Liver (tissue), 9 donors: ENCODE measurements around the gene KLHDC9. TPM values are rescaled to one million over a fixed set of nuclear protein-coding genes. Genes with fewer than 3 reads are reported as not detected.
A peak's percentile ranks its signal among the peaks of the same experiment; 100 is the strongest.

Experiments used
- DNase-seq: peaks from one replicate; pipeline ENCODE4 v3.0.0-alpha.2; 2017; ENCODE audit warnings: low spot score
- H3K27ac ChIP-seq, 2 donors: one replicate each; pipeline ENCODE4 v1.7.0; 2013; ENCODE audit warnings: inconsistent platforms in 2 of 2, low read length in 2 of 2, control low read depth in 1 of 2, low read depth in 1 of 2, mild to moderate bottlenecking in 1 of 2
- H3K27me3 ChIP-seq, 4 donors: one replicate each; pipeline versions ENCODE4 v1.6.1 to v1.7.0; 2013; ENCODE audit warnings: low read length in 3 of 4, inconsistent platforms in 1 of 4, mild to moderate bottlenecking in 1 of 4, moderate library complexity in 1 of 4; ENCODE audit not compliant: control insufficient read depth in 4 of 4, insufficient read depth in 4 of 4
- H3K36me3 ChIP-seq, 4 donors: one replicate each; pipeline versions ENCODE4 v1.6.1 to v1.7.0; 2013; ENCODE audit warnings: low read length in 3 of 4, mild to moderate bottlenecking in 3 of 4, low read depth in 1 of 4, moderate library complexity in 1 of 4; ENCODE audit not compliant: control insufficient read depth in 4 of 4, insufficient read depth in 3 of 4
- H3K4me1 ChIP-seq, 4 donors: one replicate each; pipeline versions ENCODE4 v1.6.1 to v1.7.0; 2013; ENCODE audit warnings: low read length in 3 of 4, mild to moderate bottlenecking in 3 of 4, moderate library complexity in 1 of 4; ENCODE audit not compliant: control insufficient read depth in 4 of 4, insufficient read depth in 4 of 4
- H3K4me3 ChIP-seq, 3 donors: one replicate each; pipeline versions ENCODE4 v1.6.1 to v1.7.0; 2013; ENCODE audit warnings: low read length in 3 of 3, control low read depth in 1 of 3, low read depth in 1 of 3, mild to moderate bottlenecking in 1 of 3
- H3K9ac ChIP-seq, 2 donors: one replicate each; pipeline ENCODE4 v1.7.0; 2013; ENCODE audit warnings: low read length in 2 of 2, mild to moderate bottlenecking in 2 of 2, moderate library complexity in 2 of 2, control low read depth in 1 of 2, low read depth in 1 of 2
- H3K9me3 ChIP-seq, 4 donors: one replicate each; pipeline versions ENCODE4 v1.6.1 to v1.7.0; 2013; ENCODE audit warnings: low read length in 3 of 4; ENCODE audit not compliant: control insufficient read depth in 4 of 4
- ATF3 ChIP-seq: IDR thresholded peaks from 2 replicates; pipeline ENCODE4 v1.6.1; 2016; ENCODE audit warnings: antibody characterized with exemption
- CTCF ChIP-seq: fragments of 150-350 bp; IDR thresholded peaks from 2 replicates; pipeline ENCODE4 v1.5.1; 2017; ENCODE audit warnings: improper control_type of control experiment, low read depth, low read length; ENCODE audit not compliant: missing input control
- EGR1 ChIP-seq, 2 donors: IDR thresholded peaks; 2 replicates each; pipeline ENCODE4 v1.6.1; 2016 to 2018; ENCODE audit warnings: antibody characterized with exemption in 2 of 2, low read depth in 2 of 2
- FOXA1 ChIP-seq: IDR thresholded peaks from 2 replicates; pipeline ENCODE4 v1.6.1; 2016; ENCODE audit warnings: antibody characterized with exemption
- GABPA ChIP-seq, 2 donors: IDR thresholded peaks in 1 of 2; conservative IDR thresholded peaks in 1 of 2; 2 replicates each; pipeline ENCODE4 v1.6.1; 2016; ENCODE audit warnings: antibody characterized with exemption in 2 of 2, mild to moderate bottlenecking in 1 of 2, moderate library complexity in 1 of 2
- HNF4A ChIP-seq, 2 donors: conservative IDR thresholded peaks; 2 replicates each; pipeline ENCODE4 v1.6.1; 2016; ENCODE audit warnings: antibody characterized with exemption in 2 of 2, mild to moderate bottlenecking in 2 of 2
- HNF4G ChIP-seq: IDR thresholded peaks from 2 replicates; pipeline ENCODE4 v1.6.1; 2016; ENCODE audit warnings: antibody characterized with exemption
- JUND ChIP-seq, 2 donors: IDR thresholded peaks; 2 replicates each; pipeline ENCODE4 v1.6.1; 2016; ENCODE audit warnings: antibody characterized with exemption in 2 of 2
- MAX ChIP-seq: IDR thresholded peaks from 2 replicates; pipeline ENCODE4 v1.6.1; 2016; ENCODE audit warnings: antibody characterized with exemption
- NR2F2 ChIP-seq: IDR thresholded peaks from 2 replicates; pipeline ENCODE4 v1.6.1; 2016; ENCODE audit warnings: antibody characterized with exemption
- RAD21 ChIP-seq, 2 donors: IDR thresholded peaks; 2 replicates each; pipeline ENCODE4 v1.6.1; 2016; ENCODE audit warnings: antibody characterized with exemption in 2 of 2, mild to moderate bottlenecking in 2 of 2
- REST ChIP-seq: IDR thresholded peaks from 2 replicates; pipeline ENCODE4 v1.6.1; 2016; ENCODE audit warnings: antibody characterized with exemption, mild to moderate bottlenecking
- RXRA ChIP-seq, 2 donors: IDR thresholded peaks; 2 replicates each; pipeline ENCODE4 v1.6.1; 2017 to 2018; ENCODE audit warnings: antibody characterized with exemption in 2 of 2, mild to moderate bottlenecking in 1 of 2
- SP1 ChIP-seq: IDR thresholded peaks from 2 replicates; pipeline ENCODE4 v1.6.1; 2018; ENCODE audit warnings: antibody characterized with exemption, mild to moderate bottlenecking
- TAF1 ChIP-seq: conservative IDR thresholded peaks from 2 replicates; pipeline ENCODE4 v1.6.1; 2016; ENCODE audit warnings: antibody characterized with exemption, mild to moderate bottlenecking
- WGBS: extraction: QIAGEN DNeasy Blood & Tissue Kit; methylation state at CpG from one replicate; pipeline ENCODE4 v1.1.7; 2013; 5-methylcytosine and 5-hydroxymethylcytosine counted together
- polyA plus RNA-seq, 2 donors: library from polyadenylated mRNA; stranded (reverse) in 1 of 2; unstranded in 1 of 2; fragments of 200-250 nt in 1 of 2; fragments of >200 nt in 1 of 2; fragmentation: Nextera tagmentation in 1 of 2; extraction: Ambion mirVana in 1 of 2; gene quantifications; one replicate each; pipeline versions ENCODE4 v1.2.1 to v1.2.3, GENCODE V29; 2013 to 2015
- total RNA-seq, 2 donors: library from RNA; depleted of rRNA; stranded (reverse); fragments of >200 nt; gene quantifications; one replicate each; pipeline ENCODE4 v1.2.3, GENCODE V29; 2014
- donor health status: healthy.
- donor health status: healthy.
- donor health status: healthy.
- donor health status: healthy.
- donor health status: healthy.

KLHDC9 gene
- total and polyA plus RNA-seq, 4 donors, result 1.9 to 3.3 (median 2.6) TPM

GRCh38 chr1:161091093-161091492, 7.1 kb upstream of the KLHDC9 start:
- peaks cover 0 to 1% (median 0%) of the 10 kb centered on the region in 4 donors for H3K4me1 ChIP-seq
- H3K9me3 ChIP-seq, result no peaks in the 10 kb centered on the region
- 41% methylated on average over 5 of the region's 5 CpGs for WGBS
- no peak overlapping the region for H3K27ac ChIP-seq
- peak; percentile 86 to 97 for TF ChIP-seq RXRA (IDR thresholded peaks at IDR 0.05)
- TF ChIP-seq JUND (IDR thresholded peaks at IDR 0.05), result peak in 1 of 2 donors; percentile 14
- no peak for TF ChIP-seq TAF1
- TF ChIP-seq NR2F2, result peak; percentile 95
- TF ChIP-seq EGR1 (IDR thresholded peaks at IDR 0.05; ENCODE audit: low read depth in 2 of 2), result no peak
- TF ChIP-seq FOXA1, result no peak
- TF ChIP-seq RAD21 (IDR thresholded peaks at IDR 0.05), result peak in 1 of 2 donors; percentile 43
- TF ChIP-seq HNF4A (conservative IDR thresholded peaks at IDR 0.05), result peak; percentile 96 to 100
- peak; percentile 98 for TF ChIP-seq HNF4G
- no peak for TF ChIP-seq MAX
- TF ChIP-seq ATF3, result peak; percentile 24
- peak; percentile 63 for TF ChIP-seq SP1
- TF ChIP-seq GABPA (IDR thresholded peaks at IDR 0.05 in 1 of 2, conservative IDR thresholded peaks at IDR 0.05 in 1 of 2), result no peak
- no peak overlapping the region for H3K9ac ChIP-seq
- DNase-seq, result no peak
- H3K4me3 ChIP-seq, result no peak overlapping the region
- H3K27me3 ChIP-seq, result no peaks in the 10 kb centered on the region
- no peaks in the 10 kb centered on the region for H3K36me3 ChIP-seq

GRCh38 chr1:161091796-161092507, 6.2 kb upstream of the KLHDC9 start:
- Histone ChIP-seq H3K27ac (no peak overlapping the region), H3K27me3 (no peaks in the 10 kb centered on the region), H3K9ac (no peak overlapping the region), H3K4me3 (no peak overlapping the region), H3K9me3 (no peaks in the 10 kb centered on the region), H3K4me1 (peaks cover 0 to 1% (median 0%) of the 10 kb centered on the region in 4 donors), H3K36me3 (no peaks in the 10 kb centered on the region)
- no peak for DNase-seq
- 98% methylated on average over 7 of the region's 7 CpGs for WGBS
- TF ChIP-seq REST (no peak), RXRA (IDR thresholded peaks at IDR 0.05) (no peak), NR2F2 (no peak), ATF3 (no peak), CTCF (no peak), HNF4G (no peak), FOXA1 (no peak)
